Epithelial cell of esophagus (primary cell): ENCODE data around the gene ELSPBP1.

Experiments
- DNase-seq: peaks from one replicate; pipeline ENCODE4 v3.0.0; 2010; ENCODE audit warnings: low read depth
- H3K4me3 ChIP-seq: 2 replicates; pipeline ENCODE4 v1.5.1; 2011; ENCODE audit warnings: mild to moderate bottlenecking, low read length, control low read depth
- TF ChIP-seq, protein P1 (sequence below): IDR thresholded peaks from 2 replicates; pipeline ENCODE4 v1.5.1; 2011; ENCODE audit warnings: low read depth, mild to moderate bottlenecking, low read length, control low read depth, inconsistent platforms; ENCODE audit not compliant: insufficient read depth; ENCODE audit errors: missing control alignments

Gene ELSPBP1

DNA sequence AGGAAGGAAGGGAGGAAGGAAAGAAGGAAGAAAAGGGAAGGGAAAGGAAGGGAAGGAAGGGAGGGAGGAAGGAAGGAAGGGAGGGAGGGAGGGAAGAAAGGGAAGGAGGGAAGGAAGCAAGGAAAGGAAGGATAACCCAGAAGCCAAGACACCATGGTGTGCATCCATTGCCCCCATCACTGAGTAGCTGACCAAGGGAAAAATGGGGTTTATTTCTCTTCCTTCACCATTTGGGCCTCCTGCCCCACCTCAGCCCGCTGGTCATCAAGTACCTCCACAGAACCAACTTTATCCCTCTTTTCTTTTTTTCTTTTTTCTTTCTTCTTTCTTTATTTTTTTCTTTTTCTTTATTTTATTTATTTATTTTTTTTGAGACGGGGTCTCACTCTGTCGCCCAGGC lies 29.1 kb downstream of the ELSPBP1 start:
- DNase-seq, result no peak
- TF ChIP-seq, protein P1, sequence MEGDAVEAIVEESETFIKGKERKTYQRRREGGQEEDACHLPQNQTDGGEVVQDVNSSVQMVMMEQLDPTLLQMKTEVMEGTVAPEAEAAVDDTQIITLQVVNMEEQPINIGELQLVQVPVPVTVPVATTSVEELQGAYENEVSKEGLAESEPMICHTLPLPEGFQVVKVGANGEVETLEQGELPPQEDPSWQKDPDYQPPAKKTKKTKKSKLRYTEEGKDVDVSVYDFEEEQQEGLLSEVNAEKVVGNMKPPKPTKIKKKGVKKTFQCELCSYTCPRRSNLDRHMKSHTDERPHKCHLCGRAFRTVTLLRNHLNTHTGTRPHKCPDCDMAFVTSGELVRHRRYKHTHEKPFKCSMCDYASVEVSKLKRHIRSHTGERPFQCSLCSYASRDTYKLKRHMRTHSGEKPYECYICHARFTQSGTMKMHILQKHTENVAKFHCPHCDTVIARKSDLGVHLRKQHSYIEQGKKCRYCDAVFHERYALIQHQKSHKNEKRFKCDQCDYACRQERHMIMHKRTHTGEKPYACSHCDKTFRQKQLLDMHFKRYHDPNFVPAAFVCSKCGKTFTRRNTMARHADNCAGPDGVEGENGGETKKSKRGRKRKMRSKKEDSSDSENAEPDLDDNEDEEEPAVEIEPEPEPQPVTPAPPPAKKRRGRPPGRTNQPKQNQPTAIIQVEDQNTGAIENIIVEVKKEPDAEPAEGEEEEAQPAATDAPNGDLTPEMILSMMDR, result no peak

DNA sequence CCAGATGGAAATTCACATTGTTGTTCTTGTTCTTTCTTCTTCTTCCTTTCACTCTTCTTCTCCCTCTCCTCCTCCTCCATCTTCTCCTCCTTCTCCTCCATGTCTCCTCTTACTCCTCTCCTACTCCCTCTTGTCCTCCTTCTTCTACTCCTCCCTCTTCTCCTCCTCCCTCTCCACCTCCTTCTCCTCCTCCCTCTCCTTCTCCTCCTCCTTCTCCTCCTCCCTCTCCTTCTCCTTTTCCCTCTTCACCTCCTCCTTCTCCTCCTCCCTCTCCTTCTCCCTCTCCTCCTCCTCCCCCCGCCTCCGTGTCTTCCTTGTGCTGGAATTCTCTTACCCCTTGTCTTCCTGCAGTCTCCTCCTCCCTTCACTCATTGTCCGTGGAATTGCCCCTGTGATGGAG lies 31.0 kb downstream of the ELSPBP1 start:
- no peak for DNase-seq
- TF ChIP-seq, protein P1, result no peak
- no peak overlapping the region for H3K4me3 ChIP-seq

More for the DNA sequence above, 29.1 kb downstream of the ELSPBP1 start:
- H3K4me3 ChIP-seq, result no peak overlapping the region

DNA sequence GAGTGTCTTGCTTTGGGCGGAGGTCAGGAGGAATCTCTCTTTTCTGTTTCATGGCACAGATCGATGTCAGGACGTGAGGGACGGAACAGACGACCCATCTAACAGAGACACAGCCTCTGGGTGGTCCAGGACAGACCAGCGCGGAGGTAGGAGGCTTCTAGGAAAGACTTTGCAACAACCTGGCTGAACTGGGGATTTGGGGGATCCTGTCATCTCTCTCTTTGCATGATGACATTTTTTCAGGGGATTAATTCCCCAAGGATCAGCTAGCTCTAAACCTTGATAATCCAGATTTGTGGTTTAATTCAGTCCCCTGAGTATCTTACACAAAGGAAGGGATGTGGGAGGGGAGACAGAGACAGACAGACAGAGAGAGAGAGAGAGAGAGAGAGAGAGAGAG lies 35.0 kb downstream of the ELSPBP1 start:
- no peak for DNase-seq
- TF ChIP-seq, protein P1, result no peak
- no peak overlapping the region for H3K4me3 ChIP-seq

DNA sequence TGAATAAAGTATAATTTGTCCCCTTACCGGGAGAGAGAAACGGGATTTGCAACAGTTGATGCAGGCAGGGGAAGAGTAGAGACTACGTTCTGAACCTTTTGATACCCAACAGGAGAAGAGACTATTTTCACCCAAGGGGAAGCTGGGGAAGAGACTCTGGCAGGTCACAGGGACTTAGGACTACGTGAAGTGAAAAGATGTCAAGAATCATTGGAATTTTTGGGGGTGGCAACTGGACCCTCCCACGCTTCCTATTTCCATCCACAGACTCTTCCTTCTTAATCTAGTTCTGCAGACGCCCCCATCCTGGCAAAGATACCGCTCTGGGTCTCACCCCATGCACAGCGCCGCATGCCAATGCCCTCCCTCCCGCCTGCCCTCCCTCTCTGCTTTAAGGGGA lies 35.6 kb downstream of the ELSPBP1 start:
- DNase-seq, result no peak
- TF ChIP-seq, protein P1, result no peak
- no peak overlapping the region for H3K4me3 ChIP-seq

DNA sequence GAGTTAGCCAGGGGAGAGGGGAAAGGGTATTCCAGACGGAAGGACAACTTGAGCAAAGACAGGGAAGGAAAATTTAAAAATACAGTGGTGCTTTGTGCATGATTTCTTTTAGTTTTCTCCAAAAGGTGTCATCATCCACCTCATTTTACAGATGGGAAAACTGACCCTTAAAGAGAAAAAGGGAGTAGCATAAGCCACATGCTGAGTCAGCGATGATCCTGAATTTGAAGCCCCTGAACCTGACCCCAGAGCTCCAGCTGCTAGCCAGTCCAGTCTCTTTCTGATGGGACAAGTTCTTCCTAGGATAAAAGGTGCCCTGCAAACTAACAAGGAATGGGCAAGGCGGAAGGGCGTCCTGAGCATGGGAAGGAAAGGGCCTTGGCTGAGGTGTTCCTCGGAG lies 39.2 kb downstream of the ELSPBP1 start:
- no peak for DNase-seq
- H3K4me3 ChIP-seq, result no peak overlapping the region
- TF ChIP-seq, protein P1, result no peak

DNA sequence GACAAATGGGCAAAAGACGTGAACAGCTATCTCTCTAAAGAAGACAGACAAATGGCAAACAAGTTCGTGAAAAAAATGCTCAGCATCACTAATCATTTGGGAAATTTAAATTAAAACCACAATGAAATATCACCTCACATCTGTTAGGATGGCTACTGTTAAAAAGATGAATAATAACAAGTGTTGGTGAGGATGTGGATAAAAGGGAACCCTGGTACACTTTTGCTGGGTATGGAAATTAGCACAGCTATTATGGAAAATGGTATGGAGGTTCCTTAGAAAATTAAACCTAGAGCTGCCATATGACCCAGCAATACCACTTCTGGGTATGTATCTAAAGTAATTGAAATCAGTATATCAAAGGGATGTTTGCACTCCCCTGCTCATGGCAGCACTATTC lies 42.3 kb downstream of the ELSPBP1 start:
- DNase-seq, result no peak
- H3K4me3 ChIP-seq, result no peak overlapping the region
- TF ChIP-seq, protein P1, result no peak

DNA sequence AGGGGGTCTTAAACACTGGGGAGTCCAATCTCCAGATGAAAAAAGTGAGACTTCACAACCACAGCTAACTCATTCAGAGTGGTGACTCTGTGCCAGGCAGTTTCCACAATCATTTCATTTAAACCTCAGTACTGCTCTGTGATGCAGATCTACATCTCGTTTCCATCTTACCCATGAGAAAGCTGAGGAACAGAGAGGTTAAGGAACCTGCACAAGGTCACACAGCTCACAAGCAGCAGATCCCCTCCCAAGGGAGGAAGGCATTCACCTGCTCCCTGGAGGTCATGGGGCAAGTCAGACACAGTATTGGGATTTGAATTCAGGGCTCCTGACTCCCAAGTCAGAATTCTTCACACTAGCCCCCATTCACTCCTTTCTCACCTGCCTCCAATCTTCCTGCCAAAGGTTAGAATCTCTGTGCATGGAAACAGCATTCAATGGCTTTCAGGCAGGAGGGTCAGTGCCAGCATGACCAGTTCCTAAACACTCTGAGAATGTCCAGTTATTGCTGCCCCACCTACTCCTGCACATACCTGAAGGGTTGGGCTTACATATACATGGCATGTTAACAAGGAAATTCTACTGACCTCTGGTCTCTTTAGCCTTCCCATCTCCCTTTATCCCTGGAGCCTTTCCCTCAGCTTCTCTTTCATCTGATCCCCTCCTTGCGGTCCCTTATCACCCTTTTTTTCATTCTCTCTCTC lies 47.6 kb downstream of the ELSPBP1 start:
- TF ChIP-seq, protein P1, result no peak
- DNase-seq, result no peak
- H3K4me3 ChIP-seq, result no peak overlapping the region
